Stimulated activated CD4-positive, alpha-beta T cell treated with anti-CD3 and anti-CD28 coated beads, TNF-alpha, amount 100 ng/mL, for 4 hours (primary cell): Measurements from ENCODE around the gene PRPF38A.
"Not testable (repeated sequence)": the region's sequence is repeated elsewhere in the genome, so short reads cannot be mapped to it uniquely, and the experiment has no call there.

Experiments used
- DNase-seq, 3 experiments: peaks; one replicate each; pipeline ENCODE4 v3.0.0-alpha.2; 2020; ENCODE audit warnings: low read depth in 3 of 3

PRPF38A gene, protein sequence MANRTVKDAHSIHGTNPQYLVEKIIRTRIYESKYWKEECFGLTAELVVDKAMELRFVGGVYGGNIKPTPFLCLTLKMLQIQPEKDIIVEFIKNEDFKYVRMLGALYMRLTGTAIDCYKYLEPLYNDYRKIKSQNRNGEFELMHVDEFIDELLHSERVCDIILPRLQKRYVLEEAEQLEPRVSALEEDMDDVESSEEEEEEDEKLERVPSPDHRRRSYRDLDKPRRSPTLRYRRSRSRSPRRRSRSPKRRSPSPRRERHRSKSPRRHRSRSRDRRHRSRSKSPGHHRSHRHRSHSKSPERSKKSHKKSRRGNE

DNA sequence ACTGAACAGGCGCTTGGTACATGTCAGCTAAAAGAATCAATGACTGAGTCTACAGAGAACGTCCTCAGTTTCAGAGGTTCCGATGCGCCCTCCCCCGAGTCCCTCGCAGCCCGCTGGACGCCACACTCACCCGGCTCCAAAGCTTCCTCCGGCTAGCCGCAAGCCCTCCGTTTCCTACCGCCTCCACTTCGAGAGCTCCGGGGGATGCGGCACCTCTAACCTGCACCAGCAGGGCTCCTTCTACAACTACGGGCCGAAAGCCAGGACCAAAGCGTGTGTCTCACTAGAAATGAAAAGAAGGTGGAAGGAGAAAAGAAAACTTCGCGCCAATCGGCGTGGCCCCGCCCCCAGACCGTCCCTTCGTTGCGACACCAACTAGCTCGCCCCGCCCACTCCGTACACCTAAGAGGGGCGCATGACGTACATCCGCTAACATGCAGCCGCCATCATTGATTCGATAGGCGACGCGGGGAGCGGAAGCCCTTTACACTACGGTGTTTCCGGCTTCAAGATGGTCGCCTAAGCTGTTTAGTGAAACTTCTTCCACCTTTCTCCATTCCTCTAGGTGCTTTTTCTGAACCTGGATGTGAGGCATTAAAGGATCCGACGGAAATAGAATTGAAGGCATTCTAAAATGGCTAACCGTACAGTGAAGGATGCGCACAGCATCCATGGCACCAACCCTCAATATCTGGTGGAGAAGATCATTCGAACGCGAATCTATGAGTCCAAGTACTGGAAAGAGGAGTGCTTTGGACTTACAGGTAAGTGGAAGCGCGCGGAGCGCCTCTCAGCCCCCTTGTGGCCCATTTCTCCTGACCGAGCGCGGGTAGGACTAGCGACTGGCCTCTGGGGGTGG lies at the start of gene PRPF38A, which contains the start of gene ORC1:
Gene PRPF38A, plus strand, starts transcription at position 487 of the 859 bp plus-strand sequence. Its CDS starts 148 bp downstream, at position 635.
Gene ORC1, minus strand, starts transcription at position 308 of the 859 bp plus-strand sequence. CDS start 2,200 bp downstream, outside the sequence.
- DNase-seq: peak; percentile 93 to 97 (median 95)

DNA sequence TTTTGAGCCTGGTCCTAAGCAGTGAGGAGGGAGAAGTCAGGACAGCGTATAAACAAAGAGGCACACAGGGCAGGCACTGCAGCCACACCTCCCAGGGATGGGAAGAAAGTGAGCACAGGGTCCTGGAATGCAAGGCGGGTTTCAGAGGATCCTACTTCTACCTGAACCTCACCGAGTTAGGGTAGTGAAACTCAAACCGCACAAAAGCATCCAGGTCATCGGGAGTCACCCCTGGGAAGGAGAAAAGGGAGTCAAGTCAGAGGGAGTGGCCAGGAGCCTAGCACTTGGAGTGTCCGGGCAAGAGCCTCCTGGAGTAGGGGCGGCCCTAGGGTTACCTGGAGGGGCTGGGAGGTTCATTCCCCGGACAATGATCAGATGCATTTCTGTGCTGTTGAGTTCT lies 49.0 kb upstream of the PRPF38A start:
- DNase-seq: no peak

DNA sequence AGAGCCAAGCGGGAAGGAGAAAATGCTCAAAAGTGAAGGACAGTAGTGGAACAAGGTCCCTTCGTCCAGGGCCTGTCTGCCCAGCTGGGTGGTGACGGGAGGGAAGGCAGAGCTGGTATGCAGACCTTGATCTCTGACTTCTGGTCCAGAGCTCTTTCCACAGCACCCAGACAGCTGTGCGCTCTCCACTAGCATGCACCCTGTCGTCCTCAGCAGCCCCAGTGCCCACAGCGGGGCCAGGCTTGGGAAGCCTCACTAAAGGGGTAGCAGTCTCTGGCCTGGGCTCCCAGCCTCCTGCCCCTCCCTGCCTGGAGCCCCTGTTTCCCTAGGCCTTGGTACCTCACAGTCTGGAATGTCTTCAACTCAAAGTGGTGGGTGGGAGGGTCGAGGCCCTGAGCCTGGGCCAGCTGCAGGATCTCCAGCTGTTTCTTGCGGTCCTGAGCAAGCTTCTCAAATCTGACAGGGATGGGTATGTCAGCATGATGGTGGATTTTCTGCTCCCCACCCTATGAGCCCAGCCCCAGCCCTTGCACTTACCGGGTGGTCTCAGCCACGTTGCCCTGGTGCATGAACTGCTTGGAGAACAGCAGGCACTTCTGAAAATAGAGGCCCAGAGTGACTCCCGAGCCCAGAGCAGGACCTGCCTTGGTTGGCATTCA lies 48.4 kb upstream of the PRPF38A start:
- no peak for DNase-seq

DNA sequence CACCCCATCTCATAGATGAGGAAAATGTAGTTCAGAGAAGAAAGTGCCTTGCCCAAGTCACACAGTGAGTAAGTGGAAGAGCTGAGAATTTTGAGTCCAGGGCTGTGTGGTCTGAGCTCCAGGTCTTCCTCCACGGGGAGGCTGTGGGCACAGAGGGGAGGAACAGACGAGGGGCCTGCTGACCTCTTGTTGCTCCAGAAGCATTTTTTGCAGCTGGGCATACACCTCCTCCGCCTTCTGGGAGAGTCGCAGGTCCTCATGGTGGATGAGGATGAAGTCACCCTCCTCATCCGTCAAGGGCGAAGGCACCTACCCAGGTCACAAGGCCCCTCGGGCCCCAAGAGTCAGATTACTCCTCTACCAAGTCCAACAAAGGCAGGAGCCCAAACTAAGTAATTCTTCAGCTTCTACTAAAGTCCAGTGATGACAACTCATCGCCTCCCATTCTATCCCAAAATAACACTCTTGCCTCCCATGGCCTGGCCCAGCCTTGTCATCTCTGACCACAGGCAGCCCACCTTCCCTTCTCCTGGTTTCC lies 47.5 kb upstream of the PRPF38A start:
- DNase-seq: no peak

DNA sequence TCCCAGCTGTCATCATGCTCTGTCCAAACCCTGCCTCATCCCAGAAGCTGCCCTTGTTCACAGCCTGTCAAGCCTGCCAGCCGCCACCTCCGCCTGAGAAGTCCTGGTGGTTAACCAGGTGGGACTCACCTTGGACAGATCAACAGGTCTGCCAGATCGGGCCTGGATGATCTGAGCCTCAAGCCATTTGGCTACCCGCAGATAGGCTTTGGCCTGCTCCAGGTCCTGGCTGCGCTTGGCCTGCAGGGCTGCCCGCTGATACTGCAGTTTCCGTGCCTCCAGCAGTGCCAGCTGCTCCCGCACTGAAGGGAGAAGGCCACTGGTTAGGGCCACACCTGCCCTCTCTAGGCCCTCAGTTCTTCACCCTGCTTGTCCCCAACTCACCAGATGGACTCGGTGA lies 47.0 kb upstream of the PRPF38A start:
- no peak for DNase-seq

DNA sequence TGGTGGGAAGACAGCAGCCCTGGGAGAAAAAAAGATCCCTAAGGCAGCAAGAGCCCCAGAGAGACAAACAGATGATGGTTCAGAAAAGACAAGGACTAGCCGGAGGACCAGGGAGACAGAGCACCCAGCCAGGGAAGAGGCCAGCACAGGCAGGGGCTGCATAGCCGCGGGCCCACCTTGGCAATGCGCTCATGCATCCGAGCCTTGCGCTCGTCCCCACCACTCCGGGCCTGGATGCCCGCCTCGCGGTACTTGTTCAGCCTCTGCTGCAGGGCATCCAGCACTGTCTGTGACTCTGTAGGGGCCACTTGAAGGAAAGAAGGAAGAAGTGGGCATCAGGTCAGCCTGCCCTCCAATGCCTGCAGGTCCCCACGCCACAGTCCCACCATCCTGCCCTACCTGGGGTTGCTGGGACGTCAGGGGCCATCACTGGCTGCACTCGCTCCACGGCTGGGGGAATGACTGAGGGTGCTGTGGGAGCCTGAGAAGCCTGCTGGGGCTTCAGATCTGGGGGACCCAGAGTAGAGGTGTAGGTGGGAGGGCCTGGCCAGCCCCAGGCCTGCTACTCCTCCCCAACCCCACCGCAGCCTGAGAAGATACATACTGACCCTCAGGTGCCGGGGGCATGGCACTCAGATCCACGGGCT lies 45.4 kb upstream of the PRPF38A start:
- DNase-seq: no peak

DNA sequence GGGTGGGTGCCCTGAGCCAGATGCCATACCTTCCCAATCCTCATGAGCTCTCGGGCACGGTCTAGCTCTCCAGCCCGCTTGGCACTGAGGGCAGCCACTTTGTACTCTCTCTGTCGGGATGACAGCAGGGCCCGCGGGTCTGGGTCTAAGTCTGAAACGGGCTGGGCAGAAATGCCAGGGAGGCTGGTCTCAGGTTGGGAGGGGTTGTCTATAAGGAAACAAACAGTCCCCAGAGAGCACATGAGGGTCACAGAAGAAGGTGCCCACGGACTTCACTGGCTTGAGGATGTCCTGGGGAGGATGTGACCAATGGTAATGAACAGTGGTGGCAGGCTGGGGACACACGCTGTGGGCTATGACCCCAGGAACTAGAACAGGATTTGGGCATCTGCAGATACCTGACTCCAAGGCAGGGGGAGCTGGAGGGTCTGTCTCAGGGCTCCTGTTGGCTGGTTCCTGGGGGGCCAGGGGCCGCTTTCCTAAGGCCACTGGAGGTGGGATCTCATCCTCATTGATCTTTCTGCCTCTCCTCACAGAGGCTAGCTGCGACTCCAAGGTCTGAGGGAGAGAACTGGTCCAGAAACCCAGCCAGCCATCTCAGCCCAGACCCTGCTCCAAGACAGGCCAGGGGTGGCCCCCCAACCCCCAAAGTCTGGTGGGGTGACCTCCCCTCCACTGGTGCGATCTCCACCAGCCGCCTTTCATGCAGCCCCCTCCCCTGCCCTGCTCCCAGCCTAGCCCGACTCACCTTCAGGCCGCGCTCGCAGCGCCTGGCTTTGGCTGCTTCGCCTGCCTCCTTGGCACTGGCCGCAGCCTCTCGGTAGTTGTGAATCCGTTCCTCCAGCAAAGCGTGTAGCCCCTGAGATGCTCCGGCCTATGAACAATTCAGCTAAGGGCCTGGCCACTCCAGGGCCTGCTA lies 44.5 kb upstream of the PRPF38A start:
- no peak for DNase-seq

DNA sequence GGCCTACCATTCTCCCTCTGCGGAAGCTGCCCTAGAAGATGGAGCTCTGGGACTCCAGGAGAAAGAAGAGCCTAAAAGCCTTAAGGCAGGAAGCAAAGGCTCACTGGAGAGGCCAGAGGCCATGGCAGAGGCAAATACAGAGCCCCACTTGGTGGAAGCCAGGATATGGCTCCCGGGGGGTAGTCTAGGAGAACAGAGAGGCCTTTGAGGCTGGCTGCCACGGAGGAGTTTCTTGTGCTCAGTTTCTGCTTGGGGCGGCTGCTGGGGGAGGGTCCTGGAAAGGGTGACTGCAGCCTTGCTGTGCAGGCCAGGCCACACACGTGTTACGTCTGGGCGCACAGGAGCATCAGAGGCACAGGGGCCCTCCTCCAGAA lies 43.8 kb upstream of the PRPF38A start:
- DNase-seq: no peak

DNA sequence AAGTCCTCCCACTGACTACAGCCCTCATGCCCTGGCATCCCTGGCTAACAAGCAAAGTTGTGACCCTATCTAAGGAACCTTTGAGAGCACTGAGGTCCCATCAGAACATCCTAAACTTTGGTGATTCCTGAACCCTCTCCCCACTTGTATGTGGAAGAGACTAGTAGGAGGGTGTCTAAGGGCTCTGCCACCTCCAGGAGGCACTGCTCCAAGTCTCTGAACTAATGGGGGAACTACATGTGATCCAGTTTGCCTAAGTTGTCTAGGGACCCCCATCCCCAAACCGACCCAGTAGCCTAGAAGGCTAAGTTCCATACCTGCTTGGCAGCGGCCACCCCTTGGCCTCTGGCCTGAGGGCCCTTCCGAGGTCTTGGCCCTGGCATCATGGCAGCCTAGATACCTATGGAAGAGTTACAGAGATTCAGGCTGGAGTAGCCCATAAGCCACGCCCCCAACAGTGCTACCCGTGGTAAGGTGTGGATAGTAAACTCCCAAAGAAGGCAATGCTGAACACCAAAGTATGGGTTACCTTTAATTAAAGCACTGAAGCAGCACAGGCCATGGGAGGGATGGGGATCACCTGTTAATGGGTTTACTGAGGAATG lies 40.1 kb upstream of the PRPF38A start:
- no peak for DNase-seq

DNA sequence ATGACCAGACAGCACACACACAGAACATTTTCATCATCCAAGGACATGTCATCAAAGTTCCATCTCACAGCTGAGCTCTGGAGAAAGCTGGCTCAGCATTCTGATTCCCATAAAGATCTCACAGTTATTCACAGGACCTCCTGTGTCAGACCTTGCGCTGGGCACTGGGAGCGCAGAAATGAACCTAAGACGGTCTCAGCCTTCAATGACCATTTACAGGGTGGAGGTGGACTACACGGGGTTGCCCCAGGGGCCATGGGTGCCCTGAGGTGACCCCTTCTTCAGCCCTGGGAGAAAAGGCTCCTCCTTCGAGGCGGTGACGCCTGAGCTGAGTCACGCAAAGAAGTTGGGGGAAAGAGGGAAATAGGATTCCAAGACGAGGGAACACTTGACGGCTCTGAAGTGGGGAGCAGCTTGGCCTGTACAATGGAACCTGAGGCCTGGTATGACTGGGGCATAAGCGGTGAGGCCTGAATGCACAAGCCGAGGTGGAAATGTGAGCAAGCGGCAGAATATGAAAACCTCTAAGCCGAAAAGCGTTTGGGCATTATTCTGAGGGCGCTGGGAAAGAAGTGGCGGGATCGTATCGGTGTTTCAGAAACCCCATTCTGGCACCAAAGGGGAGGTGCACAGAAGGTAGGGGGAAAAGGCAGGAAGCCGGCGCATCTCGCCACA lies 39.2 kb upstream of the PRPF38A start:
- no peak for DNase-seq

DNA sequence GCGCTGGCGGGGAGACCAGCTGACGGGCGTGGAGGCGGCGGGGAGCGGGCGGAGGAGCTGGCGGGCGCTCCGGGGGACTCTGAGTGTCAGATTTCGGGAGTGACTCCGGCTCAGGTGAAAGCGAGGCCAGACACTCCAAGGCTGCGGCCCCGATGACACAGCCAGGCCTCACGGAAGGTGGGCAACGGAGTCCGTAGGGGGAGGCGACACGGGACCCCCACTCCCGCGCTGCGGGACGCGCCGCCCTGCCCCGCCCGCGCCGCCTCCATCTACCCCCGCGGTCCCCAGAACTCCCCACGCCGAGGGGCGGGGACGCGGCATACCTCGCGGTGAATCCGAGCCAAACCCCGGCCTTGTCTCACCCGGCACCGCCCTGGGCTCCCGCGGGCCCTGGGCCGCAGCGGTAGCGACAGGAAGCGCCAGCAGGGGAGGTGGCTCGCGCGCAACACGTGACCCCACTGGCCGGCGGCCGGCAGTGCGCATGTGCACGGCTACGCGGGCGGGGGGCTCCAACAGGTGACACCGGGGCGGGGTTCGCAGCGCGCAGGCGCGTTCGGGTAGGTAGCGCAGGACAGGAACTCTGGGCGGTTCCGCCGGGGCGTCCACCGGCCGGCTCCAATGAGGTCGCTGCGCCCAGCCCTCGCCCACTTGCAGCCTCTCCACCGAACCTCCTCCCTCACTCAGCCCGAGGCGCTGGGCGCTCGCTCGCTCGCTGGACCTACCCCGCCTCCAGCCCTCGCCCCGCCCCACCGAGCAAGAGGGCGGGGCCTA lies 38.5 kb upstream of the PRPF38A start, which contains the start of gene CC2D1B:
Gene CC2D1B, minus strand, starts transcription at position 460 of the 771 bp plus-strand sequence. CDS start 1,585 bp downstream, outside the sequence.
- peak; percentile 97 to 99 (median 97) for DNase-seq

DNA sequence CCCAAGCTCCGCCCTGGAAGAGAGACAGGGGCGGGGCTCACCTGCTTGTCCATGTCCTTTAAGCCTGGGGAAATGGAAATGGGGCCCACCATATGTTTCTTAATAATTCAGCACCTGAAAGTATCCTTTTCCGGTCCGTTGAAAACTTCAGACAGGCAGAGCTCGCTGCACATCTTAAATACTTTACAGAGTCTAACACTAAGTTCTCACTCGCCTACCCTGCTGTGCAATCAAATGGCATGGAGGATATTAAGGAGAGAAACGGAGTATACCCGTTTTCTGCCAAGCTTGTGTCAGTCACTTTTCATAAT lies 37.9 kb upstream of the PRPF38A start:
- DNase-seq: no peak

DNA sequence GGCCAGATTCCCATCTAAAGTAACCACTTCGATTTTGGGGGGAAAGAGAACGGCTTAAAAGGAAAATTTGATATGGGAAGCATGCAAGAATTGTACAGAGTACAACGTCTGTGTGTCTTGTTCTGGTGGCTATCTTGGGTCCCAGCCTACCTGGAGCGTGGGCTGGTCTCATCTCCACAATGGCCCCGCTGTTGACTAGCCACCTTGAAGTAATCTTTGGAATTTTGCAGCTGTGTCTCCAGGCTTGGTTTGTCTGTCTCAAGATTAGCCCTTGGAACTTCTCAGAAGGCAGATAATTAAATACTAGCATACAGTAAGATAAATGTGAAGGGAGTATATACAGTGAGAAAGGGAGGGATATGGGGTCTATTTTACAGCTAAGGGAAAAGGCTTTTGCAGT lies 37.1 kb upstream of the PRPF38A start:
- no peak for DNase-seq

DNA sequence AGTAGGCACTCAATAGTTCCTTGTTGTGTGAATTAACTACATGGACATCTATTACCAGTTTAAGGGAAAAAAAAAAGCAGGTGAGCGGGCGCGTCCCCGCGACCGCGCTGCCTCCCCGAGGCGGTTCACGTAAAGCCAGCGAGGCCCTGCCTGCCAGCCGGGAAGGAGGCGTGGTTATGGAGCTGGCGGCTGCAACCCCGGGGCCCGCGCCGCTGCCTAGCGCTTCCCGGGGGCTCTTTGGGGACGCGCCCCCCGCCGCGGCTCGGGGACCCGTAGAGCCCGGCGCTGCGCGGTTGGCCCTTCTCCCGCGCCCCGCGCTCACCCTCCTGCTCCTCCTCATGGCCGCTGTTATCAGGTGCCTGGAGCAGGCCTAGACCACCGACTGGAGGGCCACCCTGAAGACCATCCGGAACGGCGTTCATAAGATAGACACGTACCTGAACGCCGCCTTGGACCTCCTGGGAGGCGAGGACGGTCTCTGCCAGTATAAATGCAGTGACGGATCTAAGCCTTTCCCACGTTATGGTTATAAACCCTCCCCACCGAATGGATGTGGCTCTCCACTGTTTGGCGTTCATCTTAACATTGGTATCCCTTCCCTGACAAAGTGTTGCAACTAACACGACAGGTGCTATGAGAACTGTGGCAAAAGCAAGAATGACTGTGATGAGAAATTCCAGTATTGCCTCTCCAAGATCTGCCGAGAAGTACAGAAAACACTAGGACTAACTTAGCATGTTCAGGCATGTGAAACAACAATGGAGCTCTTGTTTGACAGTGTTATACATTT lies 35.8 kb upstream of the PRPF38A start:
- DNase-seq: peak; percentile 25 to 39 (median 36)

DNA sequence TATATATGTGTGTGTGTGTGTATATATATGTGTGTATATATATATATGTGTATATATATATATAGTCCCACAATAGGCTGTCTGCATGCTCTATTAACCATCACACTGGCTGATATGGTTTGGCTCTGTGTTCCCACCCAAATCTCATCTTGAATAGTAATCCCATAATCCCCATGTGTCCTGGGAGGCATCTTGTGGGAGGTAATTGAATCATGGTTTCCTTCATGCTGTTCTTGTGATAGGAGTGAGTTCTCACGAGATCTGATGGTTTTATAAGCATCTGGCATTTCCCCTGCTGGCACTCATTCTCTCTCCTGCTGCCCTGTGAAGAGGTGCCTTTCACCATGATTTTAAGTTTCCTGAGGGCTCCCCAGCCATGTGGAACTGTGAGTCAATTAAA lies 34.6 kb upstream of the PRPF38A start:
- DNase-seq: not testable (repeated sequence)

DNA sequence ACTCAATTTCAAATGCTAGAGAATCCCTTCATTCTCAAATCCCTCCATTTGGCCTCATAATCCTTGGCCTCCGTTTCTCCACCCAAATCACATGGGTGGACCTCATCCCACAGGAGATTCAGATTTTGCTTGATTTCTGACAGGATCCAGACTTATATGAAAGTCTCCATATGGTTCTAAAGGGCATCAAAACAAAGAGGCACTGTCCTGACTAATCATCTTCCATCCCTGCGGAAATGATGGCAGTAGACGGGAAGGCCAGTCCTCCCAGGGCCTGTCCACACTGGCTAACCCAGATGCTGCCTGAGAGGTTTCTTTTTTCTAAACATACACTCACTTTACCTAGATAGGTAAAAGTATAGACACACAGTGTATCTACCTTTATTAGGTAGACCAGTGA lies 19.0 kb upstream of the PRPF38A start:
- no peak for DNase-seq

DNA sequence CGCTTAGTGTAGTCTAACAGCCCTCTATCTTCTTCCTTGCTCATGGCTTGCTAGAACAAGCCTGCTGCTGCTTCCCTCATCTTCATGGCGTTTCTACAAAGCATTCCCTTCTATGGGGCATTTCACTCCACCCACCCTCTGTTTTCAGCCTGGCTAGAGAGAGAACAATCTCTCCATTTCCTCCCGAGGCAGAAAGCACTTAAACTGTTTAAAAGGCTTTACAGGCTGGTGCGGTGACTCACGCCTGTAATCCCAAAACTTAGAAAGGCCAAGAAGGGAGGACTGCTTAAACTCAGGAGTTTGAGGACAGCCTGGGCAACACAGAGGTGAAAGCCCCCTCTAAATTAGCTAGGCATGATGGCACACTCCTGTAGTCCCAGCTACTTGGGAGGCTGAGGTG lies 17.9 kb upstream of the PRPF38A start:
- DNase-seq: no peak

DNA sequence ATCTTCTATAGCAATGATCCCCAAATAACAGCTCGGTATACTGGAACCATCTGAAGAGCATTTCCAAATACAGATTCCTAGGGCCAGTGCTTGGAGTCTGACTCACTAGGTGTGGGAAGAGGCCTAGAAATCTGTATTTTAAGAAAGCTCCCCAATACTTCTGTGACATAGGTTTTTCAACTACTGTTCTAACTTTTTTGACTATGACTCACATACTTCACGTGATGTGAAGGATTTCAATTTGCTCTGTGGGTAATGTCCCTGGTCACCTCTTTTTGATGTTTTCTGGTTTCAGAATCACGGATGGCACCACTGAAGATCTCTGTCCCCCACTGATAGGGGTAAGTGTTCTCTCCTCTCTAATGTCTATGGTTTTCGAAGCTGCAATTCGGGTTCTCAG lies 11.2 kb upstream of the PRPF38A start:
- DNase-seq: no peak
